Measurements from ENCODE around the gene ATOH1.

Gene ATOH1

DNA sequence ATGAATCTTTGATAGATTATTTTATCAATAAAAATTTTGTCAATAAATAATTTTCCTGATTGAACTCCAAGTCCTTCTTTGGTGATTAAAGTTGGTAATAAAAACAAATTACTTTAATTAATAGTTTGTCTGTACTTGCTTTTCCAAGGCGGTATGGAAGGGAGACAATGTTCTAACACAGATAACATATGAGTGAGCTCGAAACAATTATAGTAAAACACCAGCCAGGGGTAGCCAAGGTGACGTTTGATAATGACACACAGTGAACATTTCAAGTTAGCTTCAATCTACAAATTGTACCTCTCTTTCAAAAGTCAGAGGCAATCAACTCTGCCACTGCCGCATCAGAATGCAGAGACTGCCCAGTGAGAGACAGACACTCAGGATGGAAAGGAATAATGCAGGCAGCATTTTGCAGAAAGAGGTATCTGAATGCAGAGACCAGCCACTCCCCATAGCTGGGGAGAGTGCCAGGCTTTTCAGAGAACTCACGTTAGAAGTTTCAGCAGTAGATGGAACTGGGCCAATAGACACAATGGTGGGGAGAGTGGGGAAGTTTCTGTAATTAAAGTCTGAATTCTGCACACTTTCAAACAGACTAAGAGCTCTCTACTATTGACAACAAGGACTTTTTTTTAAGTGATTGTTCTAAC is 18.1 kb upstream of the ATOH1 start:
- DNase-seq (ENCODE audit: insufficient read length, low spot score) = no peak
- no peak for FAIRE-seq
- TF ChIP-seq POLR2A (IDR thresholded peaks at IDR 0.05; ENCODE audit: low read depth, low read length) (no peak), POU2F2 (IDR thresholded peaks at IDR 0.05; ENCODE audit: low read depth, low read length) (no peak), POLR2AphosphoS5 (IDR thresholded peaks at IDR 0.05; ENCODE audit: low read depth, low read length) (no peak), PAX5 (IDR thresholded peaks at IDR 0.05; ENCODE audit: insufficient read depth, low read length, severe bottlenecking) (no peak), SPI1 (IDR thresholded peaks at IDR 0.05; ENCODE audit: low read depth, low read length) (no peak), TAF1 (IDR thresholded peaks at IDR 0.05; ENCODE audit: low read depth, low read length) (no peak)

DNA sequence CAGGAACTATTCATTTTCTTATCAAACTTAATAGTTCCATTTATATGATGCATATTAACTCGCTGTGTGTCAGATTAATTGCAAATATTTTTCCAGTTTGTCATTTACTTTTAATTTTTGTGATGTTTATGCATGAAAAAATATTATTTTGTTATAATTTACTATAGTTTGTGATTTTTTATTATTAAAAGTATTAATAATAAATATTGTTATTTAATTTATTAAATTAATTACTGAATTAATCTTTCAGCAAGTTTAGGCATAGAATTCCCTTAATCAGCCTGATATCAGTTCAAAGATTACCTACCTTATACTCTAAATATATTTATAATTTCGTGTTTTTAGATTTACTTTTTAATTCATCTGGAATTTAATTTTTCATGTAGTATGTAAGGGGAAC is 15.5 kb upstream of the ATOH1 start:
- DNase-seq (ENCODE audit: insufficient read length, low spot score) = no peak
- TF ChIP-seq PAX5 (IDR thresholded peaks at IDR 0.05; ENCODE audit: insufficient read depth, low read length, severe bottlenecking) (no peak), TAF1 (IDR thresholded peaks at IDR 0.05; ENCODE audit: low read depth, low read length) (no peak), POLR2A (IDR thresholded peaks at IDR 0.05; ENCODE audit: low read depth, low read length) (no peak), SPI1 (IDR thresholded peaks at IDR 0.05; ENCODE audit: low read depth, low read length) (no peak), POU2F2 (IDR thresholded peaks at IDR 0.05; ENCODE audit: low read depth, low read length) (no peak), POLR2AphosphoS5 (IDR thresholded peaks at IDR 0.05; ENCODE audit: low read depth, low read length) (no peak)
- no peak for FAIRE-seq

DNA sequence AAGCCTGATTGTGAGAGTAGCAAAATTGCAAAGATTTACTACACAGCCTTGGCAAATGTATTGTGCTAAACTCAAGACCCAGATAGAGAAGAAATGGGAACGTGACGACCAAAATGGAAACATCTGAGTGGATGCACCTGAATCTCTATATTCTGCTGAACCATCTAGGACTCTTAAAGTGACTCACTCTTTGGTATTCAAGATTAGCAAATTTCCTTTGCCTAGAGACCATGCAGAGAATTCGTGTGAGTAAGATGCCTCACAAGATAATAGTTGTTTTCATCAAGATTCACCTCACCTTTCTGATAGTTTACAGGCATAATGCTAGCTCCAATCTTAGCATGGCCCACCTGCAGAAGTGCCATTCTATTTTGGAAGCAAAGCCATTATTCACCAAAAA is 14.4 kb upstream of the ATOH1 start:
- FAIRE-seq = no peak
- TF ChIP-seq PAX5 (IDR thresholded peaks at IDR 0.05; ENCODE audit: insufficient read depth, low read length, severe bottlenecking) (no peak), SPI1 (IDR thresholded peaks at IDR 0.05; ENCODE audit: low read depth, low read length) (no peak), TAF1 (IDR thresholded peaks at IDR 0.05; ENCODE audit: low read depth, low read length) (no peak), POLR2A (IDR thresholded peaks at IDR 0.05; ENCODE audit: low read depth, low read length) (no peak), POLR2AphosphoS5 (IDR thresholded peaks at IDR 0.05; ENCODE audit: low read depth, low read length) (no peak), POU2F2 (IDR thresholded peaks at IDR 0.05; ENCODE audit: low read depth, low read length) (no peak)

DNA sequence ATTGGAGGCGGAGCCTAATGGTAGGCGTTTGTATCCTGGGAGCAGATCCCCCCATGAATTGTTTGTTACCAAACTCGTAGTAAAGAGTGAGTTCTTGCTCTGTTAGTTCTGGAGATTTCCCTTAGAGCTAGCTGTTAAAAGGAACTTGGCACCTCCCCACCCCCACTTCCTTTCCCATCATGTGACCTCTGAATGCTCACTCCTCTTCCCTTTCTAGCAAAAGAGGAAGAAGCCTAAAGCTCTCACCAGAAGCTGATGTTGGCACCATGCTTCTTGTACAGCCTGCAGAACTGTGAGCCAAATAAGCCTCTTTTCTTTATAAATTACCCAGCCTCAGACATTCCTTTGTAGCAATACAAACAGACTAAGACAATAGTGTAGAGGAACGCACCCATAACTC is 13.8 kb upstream of the ATOH1 start:
- no peak for TF ChIP-seq POU2F2 (IDR thresholded peaks at IDR 0.05; ENCODE audit: low read depth, low read length)
- no peak for TF ChIP-seq PAX5 (IDR thresholded peaks at IDR 0.05; ENCODE audit: insufficient read depth, low read length, severe bottlenecking)
- TF ChIP-seq TAF1 (IDR thresholded peaks at IDR 0.05; ENCODE audit: low read depth, low read length) = no peak
- TF ChIP-seq SPI1 (IDR thresholded peaks at IDR 0.05; ENCODE audit: low read depth, low read length) = no peak
- TF ChIP-seq POLR2AphosphoS5 (IDR thresholded peaks at IDR 0.05; ENCODE audit: low read depth, low read length) = no peak
- no peak for TF ChIP-seq POLR2A (IDR thresholded peaks at IDR 0.05; ENCODE audit: low read depth, low read length)
- DNase-seq (ENCODE audit: insufficient read length, low spot score) = no peak
- FAIRE-seq = no peak

More for the DNA sequence above, 14.4 kb upstream of the ATOH1 start:
- no peak for DNase-seq (ENCODE audit: insufficient read length, low spot score)

DNA sequence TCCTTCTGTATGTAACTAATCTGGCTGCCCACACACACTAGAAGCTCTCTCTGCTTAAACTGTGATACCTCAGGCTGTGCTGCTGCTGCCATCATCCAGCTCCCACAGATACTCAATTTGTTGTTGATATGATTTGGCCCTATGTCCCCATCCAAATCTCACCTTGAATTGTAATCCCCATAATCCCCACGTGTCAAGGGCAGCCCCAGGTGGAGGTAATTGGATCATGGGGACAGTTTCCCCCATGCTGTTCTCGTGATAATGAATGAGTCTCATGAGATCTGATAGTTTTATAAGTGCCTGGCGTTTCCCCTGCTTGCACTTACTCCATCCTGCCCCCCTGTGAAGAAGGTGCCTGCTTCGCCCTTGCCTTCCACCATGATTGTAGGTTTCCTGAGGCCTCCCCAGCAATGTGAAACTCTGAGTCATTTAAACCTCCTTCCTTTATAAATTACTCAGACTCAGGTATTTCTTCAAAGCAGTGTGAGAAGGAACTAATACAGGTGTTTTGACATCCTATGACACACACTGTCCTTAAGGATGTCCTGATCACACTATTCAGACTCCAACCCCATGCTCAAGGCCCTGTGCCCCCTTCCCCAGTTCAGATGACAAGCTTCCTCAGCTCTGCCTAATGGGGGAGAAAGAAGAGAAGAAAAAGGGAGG is 2.9 kb upstream of the ATOH1 start:
- FAIRE-seq (no peak), DNase-seq (ENCODE audit: insufficient read length, low spot score) (no peak)
- TF ChIP-seq POU2F2 (IDR thresholded peaks at IDR 0.05; ENCODE audit: low read depth, low read length) = no peak
- no peak for TF ChIP-seq POLR2A (IDR thresholded peaks at IDR 0.05; ENCODE audit: low read depth, low read length)
- no peak for TF ChIP-seq SPI1 (IDR thresholded peaks at IDR 0.05; ENCODE audit: low read depth, low read length)
- TF ChIP-seq POLR2AphosphoS5 (IDR thresholded peaks at IDR 0.05; ENCODE audit: low read depth, low read length) = no peak
- TF ChIP-seq PAX5 (IDR thresholded peaks at IDR 0.05; ENCODE audit: insufficient read depth, low read length, severe bottlenecking) = no peak
- TF ChIP-seq TAF1 (IDR thresholded peaks at IDR 0.05; ENCODE audit: low read depth, low read length) = no peak

DNA sequence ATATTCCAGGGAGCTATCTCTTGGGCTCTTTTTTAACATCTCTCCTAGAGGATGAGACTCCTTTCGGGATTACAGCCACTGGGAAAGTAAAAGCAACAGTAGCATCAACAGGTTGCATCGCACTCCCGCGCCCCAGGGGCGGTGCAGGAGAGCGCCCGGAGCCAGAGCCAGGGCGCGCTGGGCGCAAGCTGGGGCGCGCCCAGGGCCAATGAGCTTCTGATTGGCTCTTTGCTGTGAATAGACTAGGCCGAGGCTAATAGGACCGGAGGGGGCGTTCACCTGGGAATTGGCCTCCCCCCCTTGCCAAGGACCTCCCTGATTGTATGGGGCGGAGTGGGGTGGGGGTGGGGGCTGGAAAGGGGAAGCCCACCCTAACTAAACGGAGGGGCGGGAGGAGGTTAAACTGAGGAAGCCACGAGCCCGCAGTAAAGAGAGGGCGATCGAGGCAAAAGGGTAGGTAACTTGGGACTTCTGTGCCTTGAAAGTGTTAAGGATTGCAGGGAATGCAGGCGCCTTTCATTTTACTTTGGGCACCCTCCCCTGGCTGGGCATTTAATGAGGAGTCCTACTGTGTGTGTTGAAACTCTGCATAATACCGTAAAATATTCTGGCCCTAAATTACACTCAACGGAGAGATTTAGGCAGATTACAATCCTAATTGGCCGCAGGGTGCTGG is 1.1 kb upstream of the ATOH1 start:
- TF ChIP-seq TAF1 (IDR thresholded peaks at IDR 0.05; ENCODE audit: low read depth, low read length) = no peak
- no peak for TF ChIP-seq PAX5 (IDR thresholded peaks at IDR 0.05; ENCODE audit: insufficient read depth, low read length, severe bottlenecking)
- no peak for TF ChIP-seq POLR2A (IDR thresholded peaks at IDR 0.05; ENCODE audit: low read depth, low read length)
- no peak for TF ChIP-seq POLR2AphosphoS5 (IDR thresholded peaks at IDR 0.05; ENCODE audit: low read depth, low read length)
- TF ChIP-seq SPI1 (IDR thresholded peaks at IDR 0.05; ENCODE audit: low read depth, low read length) = no peak
- no peak for TF ChIP-seq POU2F2 (IDR thresholded peaks at IDR 0.05; ENCODE audit: low read depth, low read length)
- no peak for DNase-seq (ENCODE audit: insufficient read length, low spot score)
- FAIRE-seq = no peak

DNA sequence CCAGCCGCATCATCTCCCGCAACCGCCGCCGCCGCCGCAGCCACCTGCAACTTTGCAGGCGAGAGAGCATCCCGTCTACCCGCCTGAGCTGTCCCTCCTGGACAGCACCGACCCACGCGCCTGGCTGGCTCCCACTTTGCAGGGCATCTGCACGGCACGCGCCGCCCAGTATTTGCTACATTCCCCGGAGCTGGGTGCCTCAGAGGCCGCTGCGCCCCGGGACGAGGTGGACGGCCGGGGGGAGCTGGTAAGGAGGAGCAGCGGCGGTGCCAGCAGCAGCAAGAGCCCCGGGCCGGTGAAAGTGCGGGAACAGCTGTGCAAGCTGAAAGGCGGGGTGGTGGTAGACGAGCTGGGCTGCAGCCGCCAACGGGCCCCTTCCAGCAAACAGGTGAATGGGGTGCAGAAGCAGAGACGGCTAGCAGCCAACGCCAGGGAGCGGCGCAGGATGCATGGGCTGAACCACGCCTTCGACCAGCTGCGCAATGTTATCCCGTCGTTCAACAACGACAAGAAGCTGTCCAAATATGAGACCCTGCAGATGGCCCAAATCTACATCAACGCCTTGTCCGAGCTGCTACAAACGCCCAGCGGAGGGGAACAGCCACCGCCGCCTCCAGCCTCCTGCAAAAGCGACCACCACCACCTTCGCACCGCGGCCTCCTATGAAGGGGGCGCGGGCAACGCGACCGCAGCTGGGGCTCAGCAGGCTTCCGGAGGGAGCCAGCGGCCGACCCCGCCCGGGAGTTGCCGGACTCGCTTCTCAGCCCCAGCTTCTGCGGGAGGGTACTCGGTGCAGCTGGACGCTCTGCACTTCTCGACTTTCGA is 654 bp downstream of the ATOH1 start:
- TF ChIP-seq POLR2AphosphoS5 (IDR thresholded peaks at IDR 0.05; ENCODE audit: low read depth, low read length) (no peak), POU2F2 (IDR thresholded peaks at IDR 0.05; ENCODE audit: low read depth, low read length) (no peak)

DNA sequence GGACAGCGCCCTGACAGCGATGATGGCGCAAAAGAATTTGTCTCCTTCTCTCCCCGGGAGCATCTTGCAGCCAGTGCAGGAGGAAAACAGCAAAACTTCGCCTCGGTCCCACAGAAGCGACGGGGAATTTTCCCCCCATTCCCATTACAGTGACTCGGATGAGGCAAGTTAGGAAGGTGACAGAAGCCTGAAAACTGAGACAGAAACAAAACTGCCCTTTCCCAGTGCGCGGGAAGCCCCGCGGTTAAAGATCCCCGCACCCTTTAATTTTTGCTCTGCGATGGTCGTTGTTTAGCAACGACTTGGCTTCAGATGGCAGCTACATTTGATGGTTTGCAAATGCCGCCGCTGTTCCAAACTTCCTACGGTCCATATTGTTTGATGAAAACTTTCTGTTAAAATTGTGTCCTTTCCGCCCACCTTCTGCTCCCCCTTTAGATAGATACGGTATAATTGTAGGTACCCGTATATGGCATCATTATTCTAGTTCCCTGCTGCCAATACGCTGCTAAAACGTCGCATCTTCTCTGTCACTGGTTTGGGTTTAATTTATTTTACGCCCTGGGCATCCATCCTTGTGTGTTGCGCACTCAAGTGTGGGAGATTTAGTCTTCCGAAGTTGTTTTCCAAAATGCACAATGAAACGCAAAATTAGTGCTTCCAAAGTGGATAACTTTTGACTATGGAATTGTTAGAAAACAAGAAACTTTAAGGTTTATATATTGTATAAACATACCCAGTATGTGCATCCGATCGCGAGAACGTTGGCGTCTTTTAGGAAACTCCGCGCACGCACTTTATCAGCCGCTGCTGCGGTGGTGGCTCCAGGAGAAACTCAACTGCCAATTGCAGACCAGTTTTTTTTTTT is 1.5 kb downstream of the ATOH1 start:
- FAIRE-seq (no peak), DNase-seq (ENCODE audit: insufficient read length, low spot score) (no peak)
- TF ChIP-seq PAX5 (IDR thresholded peaks at IDR 0.05; ENCODE audit: insufficient read depth, low read length, severe bottlenecking) = no peak
- TF ChIP-seq TAF1 (IDR thresholded peaks at IDR 0.05; ENCODE audit: low read depth, low read length) = no peak
- no peak for TF ChIP-seq POU2F2 (IDR thresholded peaks at IDR 0.05; ENCODE audit: low read depth, low read length)
- TF ChIP-seq POLR2AphosphoS5 (IDR thresholded peaks at IDR 0.05; ENCODE audit: low read depth, low read length) = no peak
- no peak for TF ChIP-seq SPI1 (IDR thresholded peaks at IDR 0.05; ENCODE audit: low read depth, low read length)
- TF ChIP-seq POLR2A (IDR thresholded peaks at IDR 0.05; ENCODE audit: low read depth, low read length) = no peak

More for the DNA sequence above, 654 bp downstream of the ATOH1 start:
- no peak for DNase-seq (ENCODE audit: insufficient read length, low spot score)
- FAIRE-seq = no peak
